22Rv1 (cell line): ENCODE results near the gene ATR.
"Not testable (repeated sequence)": the region's sequence is repeated elsewhere in the genome, so short reads cannot be mapped to it uniquely, and the experiment has no call there.

Experiments used
- H3K27ac ChIP-seq: fragments of 450-650 bp; 2 replicates; pipeline ENCODE4 v1.5.1; 2017
- ZFX ChIP-seq: fragments of 450-650 bp; IDR thresholded peaks from 2 replicates; pipeline ENCODE4 v1.6.1; 2017; ENCODE audit warnings: antibody characterized with exemption, borderline replicate concordance
- TF ChIP-seq, protein P1 (sequence below): fragments of 450-650 bp; IDR thresholded peaks from 2 replicates; pipeline ENCODE4 v1.5.1; 2017; ENCODE audit warnings: mild to moderate bottlenecking

Gene ATR

DNA sequence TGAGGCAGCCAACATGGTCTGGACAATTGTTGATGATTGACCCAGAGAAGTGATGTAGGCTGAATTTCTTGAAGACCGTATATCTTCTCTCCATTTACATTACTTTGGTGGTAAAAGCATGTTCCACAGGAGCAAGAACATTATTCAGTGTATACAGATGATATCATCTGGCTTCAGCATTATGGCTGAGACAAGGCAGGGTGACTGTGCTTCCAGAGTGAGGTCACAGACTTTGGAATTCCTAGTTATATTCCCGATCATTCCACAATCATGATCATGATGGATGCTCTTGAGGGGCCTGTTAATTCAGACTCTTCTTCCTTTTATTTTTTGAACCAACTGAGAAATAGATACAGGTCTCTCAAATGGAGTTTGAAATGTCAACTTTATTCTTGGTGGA lies 36.6 kb upstream of the ATR start:
- TF ChIP-seq, protein P1, sequence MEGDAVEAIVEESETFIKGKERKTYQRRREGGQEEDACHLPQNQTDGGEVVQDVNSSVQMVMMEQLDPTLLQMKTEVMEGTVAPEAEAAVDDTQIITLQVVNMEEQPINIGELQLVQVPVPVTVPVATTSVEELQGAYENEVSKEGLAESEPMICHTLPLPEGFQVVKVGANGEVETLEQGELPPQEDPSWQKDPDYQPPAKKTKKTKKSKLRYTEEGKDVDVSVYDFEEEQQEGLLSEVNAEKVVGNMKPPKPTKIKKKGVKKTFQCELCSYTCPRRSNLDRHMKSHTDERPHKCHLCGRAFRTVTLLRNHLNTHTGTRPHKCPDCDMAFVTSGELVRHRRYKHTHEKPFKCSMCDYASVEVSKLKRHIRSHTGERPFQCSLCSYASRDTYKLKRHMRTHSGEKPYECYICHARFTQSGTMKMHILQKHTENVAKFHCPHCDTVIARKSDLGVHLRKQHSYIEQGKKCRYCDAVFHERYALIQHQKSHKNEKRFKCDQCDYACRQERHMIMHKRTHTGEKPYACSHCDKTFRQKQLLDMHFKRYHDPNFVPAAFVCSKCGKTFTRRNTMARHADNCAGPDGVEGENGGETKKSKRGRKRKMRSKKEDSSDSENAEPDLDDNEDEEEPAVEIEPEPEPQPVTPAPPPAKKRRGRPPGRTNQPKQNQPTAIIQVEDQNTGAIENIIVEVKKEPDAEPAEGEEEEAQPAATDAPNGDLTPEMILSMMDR = no peak
- TF ChIP-seq ZFX = no peak
- H3K27ac ChIP-seq = no peak overlapping the region

DNA sequence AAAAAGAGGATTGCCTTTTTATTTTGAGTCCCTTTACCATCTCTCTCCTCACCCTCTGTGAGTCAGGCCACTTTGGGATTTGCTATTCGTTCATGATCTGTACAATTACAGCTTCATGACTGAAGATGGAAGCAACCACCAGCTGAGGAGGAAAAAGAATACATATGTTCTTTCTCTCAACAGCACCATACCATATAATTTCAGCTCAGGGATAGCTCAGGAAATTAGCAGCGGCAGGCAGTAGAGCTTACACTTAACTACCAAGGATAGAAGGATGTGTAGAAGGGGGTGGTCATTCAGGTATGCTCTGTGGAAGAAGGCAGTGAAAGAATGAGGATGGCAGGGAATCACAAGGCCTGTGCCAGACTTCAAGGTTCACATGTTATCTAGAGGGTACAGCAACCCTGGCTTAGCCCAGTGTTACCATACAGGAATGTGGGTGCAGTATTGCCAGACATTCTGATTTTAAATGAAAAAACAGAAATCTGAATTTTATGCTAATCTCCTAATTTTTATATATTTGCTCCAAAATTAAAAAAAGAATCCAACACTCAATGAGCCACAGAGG lies 35.6 kb upstream of the ATR start:
- TF ChIP-seq, protein P1 = no peak
- H3K27ac ChIP-seq = no peak overlapping the region; the same call in 1 of the 2 replicates

DNA sequence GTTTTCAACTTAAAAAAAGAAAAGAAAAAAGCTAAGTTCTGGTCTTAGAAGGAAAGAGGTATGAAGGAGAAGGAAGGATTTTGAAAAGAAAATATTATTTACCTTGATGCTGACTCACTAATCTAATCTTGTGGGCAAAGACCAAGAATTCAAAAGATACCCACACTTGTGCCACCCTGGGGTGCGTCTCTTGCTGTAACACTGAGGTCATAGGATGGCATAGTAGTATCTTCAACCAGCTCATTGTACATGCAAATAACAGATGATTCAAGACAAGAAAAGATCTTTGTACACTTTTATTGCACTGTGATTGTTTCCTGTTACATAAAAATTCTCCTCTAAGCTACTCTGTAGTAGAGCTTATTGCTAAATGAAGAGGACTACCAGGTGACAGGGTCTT lies 35.0 kb upstream of the ATR start:
- H3K27ac ChIP-seq = no peak overlapping the region; the same call in 1 of the 2 replicates
- TF ChIP-seq ZFX = no peak
- TF ChIP-seq, protein P1 = no peak

DNA sequence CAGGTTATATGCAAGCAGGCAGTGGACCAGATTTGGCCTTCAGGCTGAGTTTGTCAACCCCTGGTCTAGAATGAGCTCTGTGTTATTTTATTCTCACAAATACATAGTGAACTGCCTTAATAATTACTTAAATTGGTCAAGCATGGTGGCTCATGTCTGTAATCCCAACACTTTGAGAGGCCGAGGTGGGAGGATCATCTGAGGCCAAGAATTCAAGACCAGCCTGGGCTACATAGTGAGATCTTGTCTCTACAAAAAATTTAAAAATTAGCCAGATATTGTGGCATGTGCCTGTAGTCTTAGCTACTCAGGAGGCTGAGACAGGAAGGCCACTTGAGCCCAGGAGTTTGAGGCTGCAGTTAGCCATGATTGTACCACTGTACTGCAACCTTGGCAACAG lies 32.7 kb upstream of the ATR start:
- H3K27ac ChIP-seq = no peak overlapping the region
- TF ChIP-seq, protein P1 = no peak
- no peak for TF ChIP-seq ZFX

DNA sequence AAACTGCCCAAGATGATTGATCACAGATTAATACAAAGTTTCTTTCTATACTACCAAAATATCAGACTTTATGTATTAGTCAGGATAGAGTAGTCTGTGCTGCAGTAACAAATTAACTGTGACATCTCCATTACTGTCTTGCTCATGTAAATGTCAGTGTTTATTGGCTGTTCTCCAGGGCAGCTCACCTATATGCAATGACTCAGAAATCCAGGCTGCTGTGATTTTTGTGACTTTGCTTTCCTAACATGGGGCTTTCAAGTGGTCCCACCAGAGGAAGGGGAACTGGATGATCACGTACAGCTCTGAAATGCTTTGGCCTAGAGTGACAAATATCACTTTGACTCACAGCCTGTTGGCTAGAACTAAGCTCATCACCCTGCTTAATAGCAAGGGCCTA lies 30.6 kb upstream of the ATR start:
- no peak for TF ChIP-seq ZFX
- TF ChIP-seq, protein P1 = no peak
- no peak overlapping the region for H3K27ac ChIP-seq

DNA sequence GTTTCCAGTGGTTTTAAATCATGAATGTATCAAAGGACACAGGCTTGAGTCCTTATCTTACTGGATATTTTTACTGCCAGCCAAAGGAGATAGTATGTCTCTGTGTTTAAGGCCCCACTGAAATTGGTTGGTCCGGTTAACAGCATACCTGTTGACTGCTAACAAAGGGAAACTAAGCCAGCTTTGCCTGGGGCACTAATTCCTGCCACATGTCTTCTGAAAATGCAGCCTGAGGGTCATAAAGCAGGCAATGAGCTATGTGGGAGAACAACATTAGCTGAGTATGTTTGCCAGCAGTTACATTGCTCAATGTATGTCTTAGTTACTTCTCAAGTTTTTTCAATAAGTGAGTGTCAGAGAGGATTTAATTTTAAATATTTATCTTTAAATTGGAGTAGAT lies 30.1 kb upstream of the ATR start:
- H3K27ac ChIP-seq = no peak overlapping the region
- TF ChIP-seq, protein P1 = no peak
- no peak for TF ChIP-seq ZFX

DNA sequence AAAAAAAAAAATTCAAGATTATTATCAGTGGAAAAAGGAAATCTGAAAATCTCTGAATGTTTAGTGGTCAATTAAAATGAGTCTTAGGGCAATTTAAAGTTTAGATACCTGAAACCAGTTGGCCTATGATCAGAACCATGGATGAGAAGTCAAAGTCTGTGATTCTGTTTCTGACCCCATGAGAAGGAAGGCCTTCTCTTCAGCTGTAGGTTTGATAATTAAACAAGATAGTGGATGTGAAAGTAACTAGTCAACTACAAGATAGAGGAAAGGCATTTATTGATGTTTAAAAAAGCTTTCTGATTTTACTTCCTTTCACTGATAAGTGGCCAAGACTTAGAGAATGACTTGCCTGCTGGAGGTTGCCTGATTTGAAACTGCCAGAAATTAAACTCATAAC lies 26.4 kb upstream of the ATR start:
- H3K27ac ChIP-seq = no peak overlapping the region
- TF ChIP-seq, protein P1 = no peak

DNA sequence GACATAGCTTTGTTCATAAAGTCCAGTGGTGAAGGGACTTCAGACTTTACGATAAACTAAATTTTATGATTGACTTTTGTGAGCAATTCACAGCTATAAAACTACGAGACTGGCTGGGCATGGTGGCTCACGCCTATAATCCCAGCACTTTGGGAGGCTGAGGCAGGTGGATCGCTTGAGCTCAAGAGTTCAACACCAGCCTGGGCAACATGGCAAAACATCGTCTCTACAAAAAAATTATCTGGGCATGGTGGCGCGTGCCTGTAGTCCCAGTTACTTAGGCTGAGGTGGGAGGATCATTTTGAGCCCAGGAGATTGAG lies 24.8 kb upstream of the ATR start:
- H3K27ac ChIP-seq = not testable (repeated sequence)
